Adipocyte (in vitro differentiated cells): Measurements from ENCODE around the gene ANGPTL3.
"Not testable (repeated sequence)": the region's sequence is repeated elsewhere in the genome, so short reads cannot be mapped to it uniquely, and the experiment has no call there.

Source experiments
- DNase-seq: peaks from one replicate; pipeline ENCODE4 v3.0.0-alpha.2; 2015; ENCODE audit warnings: low read depth
- H3K27me3 ChIP-seq: replicated peaks from 2 replicates; pipeline ENCODE4 v1.7.0; 2013; ENCODE audit warnings: mild to moderate bottlenecking, low read length, moderate library complexity; ENCODE audit not compliant: control insufficient read depth, insufficient read depth
- H3K36me3 ChIP-seq: 2 replicates; pipeline ENCODE4 v1.7.0; 2013; ENCODE audit warnings: low read length, mild to moderate bottlenecking, moderate library complexity; ENCODE audit not compliant: control insufficient read depth, insufficient read depth, severe bottlenecking
- H3K4me1 ChIP-seq: 2 replicates; pipeline ENCODE4 v1.7.0; 2013; ENCODE audit warnings: mild to moderate bottlenecking, low read length, moderate library complexity; ENCODE audit not compliant: control insufficient read depth, insufficient read depth
- H3K4me3 ChIP-seq: 2 replicates; pipeline ENCODE4 v1.7.0; 2013; ENCODE audit warnings: mild to moderate bottlenecking, low read length, moderate library complexity
- H3K9ac ChIP-seq: 2 replicates; pipeline ENCODE4 v1.7.0; 2013; ENCODE audit warnings: mild to moderate bottlenecking, low read length, moderate library complexity
- H3K9me3 ChIP-seq: 2 replicates; pipeline ENCODE4 v1.7.0; 2013; ENCODE audit warnings: mild to moderate bottlenecking, low read length, moderate library complexity; ENCODE audit not compliant: control insufficient read depth

Gene ANGPTL3

DNA sequence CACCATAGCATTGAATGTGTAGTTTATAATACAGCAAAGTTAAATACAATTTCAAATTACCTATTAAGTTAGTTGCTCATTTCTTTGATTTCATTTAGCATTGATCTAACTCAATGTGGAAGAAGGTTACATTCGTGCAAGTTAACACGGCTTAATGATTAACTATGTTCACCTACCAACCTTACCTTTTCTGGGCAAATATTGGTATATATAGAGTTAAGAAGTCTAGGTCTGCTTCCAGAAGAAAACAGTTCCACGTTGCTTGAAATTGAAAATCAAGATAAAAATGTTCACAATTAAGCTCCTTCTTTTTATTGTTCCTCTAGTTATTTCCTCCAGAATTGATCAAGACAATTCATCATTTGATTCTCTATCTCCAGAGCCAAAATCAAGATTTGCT, at the start of gene ANGPTL3:
Gene ANGPTL3, plus strand, starts transcription at position 240 of the 400 bp plus-strand sequence. Its CDS starts 47 bp downstream, at position 287.
- no peaks in the 10 kb centered on the region for H3K36me3 ChIP-seq
- H3K4me3 ChIP-seq = no peak within 1 kb of the TSS
- no peak for DNase-seq

DNA sequence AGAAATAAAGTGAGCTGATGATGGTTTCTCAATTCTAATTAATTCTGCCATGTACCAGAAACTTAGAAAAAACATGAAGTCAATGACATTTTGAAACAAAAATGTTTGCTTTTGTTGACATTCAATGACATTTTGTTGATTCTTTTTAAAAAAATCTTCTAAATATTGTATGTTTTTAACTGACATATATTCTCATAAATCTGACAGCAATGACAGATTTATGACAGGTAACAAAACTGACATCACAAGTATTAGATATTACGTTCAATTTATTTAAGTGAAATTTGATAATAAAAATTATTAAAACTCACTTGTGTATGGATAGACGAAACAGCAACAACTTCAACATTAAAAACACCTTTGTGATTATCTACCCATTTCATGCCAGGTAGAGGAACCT, 36.0 kb upstream of the ANGPTL3 start:
- Histone ChIP-seq H3K9ac (no peak overlapping the region), H3K9me3 (no peaks in the 10 kb centered on the region), H3K4me3 (no peak overlapping the region), H3K36me3 (peaks cover 15% of the 10 kb centered on the region), H3K4me1 (no peaks in the 10 kb centered on the region), H3K27me3 (no peaks in the 10 kb centered on the region)
- no peak for DNase-seq

More for the DNA sequence above, at the start of gene ANGPTL3:
- no peaks in the 10 kb centered on the region for H3K27me3 ChIP-seq
- peaks cover 12% of the 10 kb centered on the region for H3K4me1 ChIP-seq
- no peak within 1 kb of the TSS for H3K9ac ChIP-seq
- H3K9me3 ChIP-seq = no peaks in the 10 kb centered on the region

GRCh38 chr1:62567182-62567581, 30.1 kb upstream of the ANGPTL3 start:
- H3K4me1 ChIP-seq, H3K9ac ChIP-seq, H3K4me3 ChIP-seq, H3K36me3 ChIP-seq, H3K9me3 ChIP-seq, H3K27me3 ChIP-seq, DNase-seq: not testable (repeated sequence)

DNA sequence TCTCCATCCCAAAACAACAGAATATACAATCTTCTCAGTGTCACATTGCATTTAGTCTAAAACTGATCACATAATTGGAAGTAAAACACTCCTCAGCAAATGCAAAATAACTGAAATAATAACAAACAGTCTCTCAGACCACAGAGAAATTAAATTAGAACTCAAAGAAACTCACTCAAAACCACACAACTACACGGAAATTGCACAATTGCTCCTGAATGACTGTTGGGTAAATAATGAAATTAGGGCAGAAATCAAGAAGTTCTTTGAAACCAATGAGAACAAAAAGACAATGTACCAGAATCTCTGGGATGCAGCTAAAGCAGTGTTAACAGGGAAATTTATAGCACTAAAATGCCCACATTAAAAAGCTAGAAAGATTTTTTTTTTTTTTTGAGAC, 29.4 kb upstream of the ANGPTL3 start:
- H3K9me3 ChIP-seq, H3K4me3 ChIP-seq, H3K9ac ChIP-seq, H3K27me3 ChIP-seq, H3K4me1 ChIP-seq, H3K36me3 ChIP-seq, DNase-seq: not testable (repeated sequence)

DNA sequence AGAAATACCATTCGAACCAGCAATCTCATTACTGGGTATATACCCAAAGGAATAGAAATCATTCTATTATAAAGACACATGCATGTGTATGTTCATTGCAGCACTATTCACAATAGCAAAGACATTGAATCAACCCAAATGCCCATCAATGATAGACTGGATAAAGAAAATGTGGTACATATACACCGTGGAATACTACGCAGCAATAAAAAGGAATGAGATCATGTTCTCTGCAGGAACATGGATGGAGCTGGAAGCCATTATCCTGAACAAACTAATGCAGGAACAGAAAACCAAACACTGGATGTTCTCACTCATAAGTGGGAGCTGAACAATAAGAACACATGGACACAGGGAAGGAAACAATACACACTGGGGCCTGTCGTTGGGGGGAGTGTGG, 25.8 kb upstream of the ANGPTL3 start:
- not testable (repeated sequence) for H3K4me3 ChIP-seq, H3K9ac ChIP-seq, H3K4me1 ChIP-seq, H3K9me3 ChIP-seq, DNase-seq, H3K27me3 ChIP-seq
- peaks cover 30% of the 10 kb centered on the region for H3K36me3 ChIP-seq

DNA sequence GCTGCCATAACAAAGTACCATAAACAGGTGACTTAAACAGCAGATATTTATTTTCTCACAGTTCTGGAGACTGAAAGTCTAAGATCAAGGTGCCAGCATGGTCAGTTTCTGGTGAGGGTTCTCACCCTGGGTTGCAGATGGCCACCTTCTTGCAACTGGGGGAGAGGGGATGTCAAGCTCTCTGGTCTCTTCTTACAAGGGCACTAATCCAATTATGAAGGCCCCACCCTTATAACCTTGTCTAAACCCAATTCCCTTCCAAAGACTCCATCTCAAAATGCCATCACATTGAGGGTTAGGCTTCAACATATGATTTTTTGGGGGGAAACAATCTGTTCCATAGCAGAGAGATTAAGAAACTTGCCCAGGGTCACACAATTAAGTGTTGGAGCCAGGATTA, 24.8 kb upstream of the ANGPTL3 start:
- no peak overlapping the region for H3K4me3 ChIP-seq
- peaks cover 31% of the 10 kb centered on the region for H3K36me3 ChIP-seq
- H3K27me3 ChIP-seq = no peaks in the 10 kb centered on the region
- DNase-seq = no peak
- H3K9ac ChIP-seq = no peak overlapping the region
- no peaks in the 10 kb centered on the region for H3K9me3 ChIP-seq
- no peaks in the 10 kb centered on the region for H3K4me1 ChIP-seq

GRCh38 chr1:62573675-62574074, 23.6 kb upstream of the ANGPTL3 start:
- Histone ChIP-seq H3K36me3 (peaks cover 31% of the 10 kb centered on the region), H3K4me3 (no peak overlapping the region), H3K9me3 (no peaks in the 10 kb centered on the region)

DNA sequence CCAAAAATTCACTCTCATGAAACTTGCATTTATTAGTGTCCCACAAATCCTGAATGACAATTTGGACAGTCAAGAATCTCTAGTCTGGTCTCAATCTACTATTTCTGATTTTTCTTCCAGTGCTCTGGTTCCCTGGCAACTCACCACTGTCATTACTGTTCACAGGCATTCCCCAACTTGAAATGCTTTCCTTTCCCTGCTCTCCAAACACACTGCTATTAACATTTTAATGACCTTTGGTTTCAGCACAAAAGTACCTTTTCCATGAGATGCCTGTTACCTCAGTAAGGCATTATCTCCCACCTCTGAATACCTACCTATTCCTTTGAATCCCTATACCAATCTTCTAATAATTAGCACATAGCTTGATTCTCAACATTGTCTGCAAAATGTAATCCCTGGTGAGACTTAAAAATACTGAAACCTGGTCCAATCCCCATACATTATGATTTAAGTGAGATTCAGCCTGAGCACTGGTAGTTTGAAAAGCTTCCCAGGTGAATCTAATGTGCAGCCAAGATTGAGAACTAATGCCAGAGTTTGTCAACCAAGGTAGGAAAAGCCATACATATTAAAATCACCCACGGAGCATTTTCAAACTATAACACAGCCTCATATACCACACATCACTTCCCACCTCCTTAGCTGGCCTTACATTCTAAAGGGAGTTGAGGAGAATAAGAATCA, 11.7 kb upstream of the ANGPTL3 start:
- DNase-seq = no peak
- Histone ChIP-seq H3K4me1 (peaks cover 6% of the 10 kb centered on the region), H3K36me3 (peaks cover 32% of the 10 kb centered on the region), H3K9me3 (no peaks in the 10 kb centered on the region), H3K27me3 (no peaks in the 10 kb centered on the region), H3K9ac (no peak overlapping the region), H3K4me3 (no peak overlapping the region)

More at GRCh38 chr1:62573675-62574074, 23.6 kb upstream of the ANGPTL3 start:
- Histone ChIP-seq H3K27me3 (no peaks in the 10 kb centered on the region), H3K9ac (no peak overlapping the region), H3K4me1 (no peaks in the 10 kb centered on the region)
- DNase-seq = no peak

DNA sequence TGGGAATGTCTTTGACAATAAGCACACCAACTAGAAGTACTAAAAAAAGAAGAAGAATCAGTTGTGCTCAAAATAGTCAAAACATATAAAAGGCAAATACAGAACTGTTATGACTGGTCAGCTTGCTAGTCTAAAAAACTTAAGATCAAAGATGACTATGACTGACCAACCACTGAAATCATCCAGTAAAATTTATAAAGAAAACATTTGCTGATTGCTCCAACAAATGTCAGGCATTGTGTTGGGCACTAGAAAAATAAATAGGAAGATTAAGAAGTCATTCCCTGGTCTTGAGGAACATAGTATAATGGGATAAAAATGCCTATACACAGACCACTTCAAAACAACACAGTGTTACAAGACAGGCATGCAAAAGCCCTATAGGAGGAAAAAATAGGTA, 9.3 kb upstream of the ANGPTL3 start:
- Histone ChIP-seq H3K4me3 (no peak overlapping the region), H3K36me3 (peaks cover 16% of the 10 kb centered on the region), H3K9ac (no peak overlapping the region), H3K4me1 (peaks cover 6% of the 10 kb centered on the region), H3K27me3 (no peaks in the 10 kb centered on the region), H3K9me3 (no peaks in the 10 kb centered on the region)
- peak; percentile 68 for DNase-seq

GRCh38 chr1:62589321-62589720, 8.0 kb upstream of the ANGPTL3 start:
- peaks cover 15% of the 10 kb centered on the region for H3K36me3 ChIP-seq
- peaks cover 16% of the 10 kb centered on the region for H3K4me1 ChIP-seq
- no peaks in the 10 kb centered on the region for H3K27me3 ChIP-seq
- H3K4me3 ChIP-seq = no peak overlapping the region
- no peak overlapping the region for H3K9ac ChIP-seq
- peak; percentile 54 for DNase-seq
- no peaks in the 10 kb centered on the region for H3K9me3 ChIP-seq

GRCh38 chr1:62590255-62590969, 6.9 kb upstream of the ANGPTL3 start:
- no peak overlapping the region for H3K9ac ChIP-seq
- peaks cover 10% of the 10 kb centered on the region for H3K36me3 ChIP-seq
- H3K4me1 ChIP-seq = peaks cover 18% of the 10 kb centered on the region
- H3K9me3 ChIP-seq = no peaks in the 10 kb centered on the region
- no peak for DNase-seq
- no peaks in the 10 kb centered on the region for H3K27me3 ChIP-seq
- H3K4me3 ChIP-seq = no peak overlapping the region
